Activated T-helper 1 cell treated with anti-CD3 and anti-CD28 coated beads, Interleukin-12 subunit alpha, Interleukin-12 subunit beta, Interleukin-2, Interleukin-4 antibody, amounts not matched to agents 30 ng/mL and 10 ng/mL and 1 ng/mL, durations not matched to agents 14 hours and 24 hours and 36 hours (primary cell): ENCODE data around the gene XAGE1B. TPM values are rescaled to one million over a fixed set of nuclear protein-coding genes. Genes with fewer than 3 reads are reported as not detected.
"Not testable (repeated sequence)": the region's sequence is repeated elsewhere in the genome, so short reads cannot be mapped to it uniquely, and the experiment has no call there.

ENCODE experiments used
- DNase-seq: peaks from one replicate; pipeline ENCODE4 v3.0.0; 2021; ENCODE audit warnings: low spot score
- H3K27ac Mint-ChIP-seq: one replicate; pipeline ENCODE4 v1.8.0; 2021; ENCODE audit warnings: mild to moderate bottlenecking, mixed read lengths
- H3K27me3 Mint-ChIP-seq: one replicate; pipeline ENCODE4 v1.8.0; 2022; ENCODE audit warnings: mild to moderate bottlenecking, moderate library complexity, mixed read lengths; ENCODE audit not compliant: insufficient read depth
- H3K36me3 Mint-ChIP-seq: one replicate; pipeline ENCODE4 v1.8.0; 2021; ENCODE audit warnings: low read depth, mixed read lengths
- H3K4me1 Mint-ChIP-seq: one replicate; pipeline ENCODE4 v1.8.0; 2021; ENCODE audit warnings: low read depth, mixed read lengths
- H3K4me3 Mint-ChIP-seq: one replicate; pipeline ENCODE4 v1.8.0; 2021; ENCODE audit warnings: mild to moderate bottlenecking, moderate library complexity, mixed read lengths
- H3K9me3 Mint-ChIP-seq: one replicate; pipeline ENCODE4 v1.8.0; 2021; ENCODE audit warnings: mixed read lengths
- intact Hi-C: fragments of 100-400 bp; cut with micrococcal nuclease; formaldehyde crosslinking; loops from one replicate; pipeline ENCODE4 v1.15.1; 2024
- total RNA-seq: library from RNA; stranded (reverse); gene quantifications from 2 replicates; pipeline ENCODE4 v1.2.3, GENCODE V29; 2022

Gene XAGE1B
- total RNA-seq, 1 donor from 2014 or later, result not detected

DNA sequence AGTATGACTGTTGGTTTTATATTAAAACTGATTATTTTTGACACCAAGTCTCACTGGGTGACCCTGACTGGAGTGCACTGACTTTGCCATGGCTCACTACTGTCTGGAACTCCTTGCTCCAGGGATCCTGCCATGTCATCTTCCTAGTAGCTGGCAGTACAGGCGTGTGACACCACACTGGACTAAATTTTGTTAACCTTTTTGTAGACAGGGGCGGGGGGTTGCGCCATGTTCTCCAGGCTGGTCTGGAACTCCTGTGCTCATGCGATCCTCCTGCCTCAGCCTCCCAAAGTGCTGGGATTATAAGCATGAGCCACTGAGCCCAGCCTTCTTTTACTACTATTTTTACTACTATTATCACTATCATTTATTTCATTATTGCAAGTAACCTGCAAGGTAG, 12.3 kb downstream of the XAGE1B start:
- no peaks in the 10 kb centered on the region for H3K9me3 Mint-ChIP-seq
- H3K4me1 Mint-ChIP-seq, result no peaks in the 10 kb centered on the region
- H3K27ac Mint-ChIP-seq, result no peak overlapping the region
- H3K36me3 Mint-ChIP-seq, result no peaks in the 10 kb centered on the region
- H3K27me3 Mint-ChIP-seq, result no peaks in the 10 kb centered on the region
- intact Hi-C loops, result no loop called here
- no peak for DNase-seq
- no peak overlapping the region for H3K4me3 Mint-ChIP-seq

DNA sequence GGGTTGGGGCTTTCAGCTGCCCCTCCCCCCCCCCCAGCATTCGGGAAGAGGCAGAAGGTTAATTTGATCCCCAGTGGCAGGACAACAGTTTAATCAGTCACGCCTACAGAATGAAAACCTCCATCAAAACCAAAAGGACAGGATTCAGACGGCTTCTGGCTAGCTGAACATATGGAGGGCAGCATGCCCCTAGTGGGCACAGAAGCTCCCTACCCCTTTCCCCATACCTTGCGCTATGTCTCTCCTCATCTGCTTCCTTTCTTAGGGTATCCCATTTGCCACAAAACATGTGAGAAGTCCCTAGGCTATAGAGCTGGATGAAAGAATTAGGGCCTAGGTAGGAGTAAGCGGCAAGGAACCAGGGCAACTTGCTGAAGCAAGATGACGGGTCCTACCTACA, 15.5 kb downstream of the XAGE1B start:
- H3K27me3 Mint-ChIP-seq, intact Hi-C loops, H3K9me3 Mint-ChIP-seq, H3K4me3 Mint-ChIP-seq, DNase-seq, H3K36me3 Mint-ChIP-seq, H3K4me1 Mint-ChIP-seq, H3K27ac Mint-ChIP-seq: not testable (repeated sequence)

DNA sequence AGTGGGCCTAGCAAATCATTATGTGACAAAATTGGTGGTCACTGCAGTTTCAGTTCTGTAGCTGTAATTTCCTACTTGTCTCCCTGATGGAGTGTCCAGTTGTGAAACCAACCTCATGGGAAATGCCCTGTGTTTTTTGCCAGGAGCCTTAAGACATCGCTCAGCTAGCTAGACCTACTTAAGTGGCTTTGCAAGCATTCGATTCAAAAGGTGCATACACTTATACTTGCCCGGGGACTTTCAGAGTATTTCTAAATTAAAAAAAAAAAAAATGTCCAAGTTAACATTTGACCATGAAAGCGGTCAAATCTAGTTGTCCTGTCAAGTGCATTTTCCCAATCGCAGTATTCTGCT, 20.5 kb downstream of the XAGE1B start:
- H3K36me3 Mint-ChIP-seq, H3K4me3 Mint-ChIP-seq, H3K4me1 Mint-ChIP-seq, H3K27me3 Mint-ChIP-seq, H3K27ac Mint-ChIP-seq, H3K9me3 Mint-ChIP-seq, DNase-seq, intact Hi-C loops: not testable (repeated sequence)

DNA sequence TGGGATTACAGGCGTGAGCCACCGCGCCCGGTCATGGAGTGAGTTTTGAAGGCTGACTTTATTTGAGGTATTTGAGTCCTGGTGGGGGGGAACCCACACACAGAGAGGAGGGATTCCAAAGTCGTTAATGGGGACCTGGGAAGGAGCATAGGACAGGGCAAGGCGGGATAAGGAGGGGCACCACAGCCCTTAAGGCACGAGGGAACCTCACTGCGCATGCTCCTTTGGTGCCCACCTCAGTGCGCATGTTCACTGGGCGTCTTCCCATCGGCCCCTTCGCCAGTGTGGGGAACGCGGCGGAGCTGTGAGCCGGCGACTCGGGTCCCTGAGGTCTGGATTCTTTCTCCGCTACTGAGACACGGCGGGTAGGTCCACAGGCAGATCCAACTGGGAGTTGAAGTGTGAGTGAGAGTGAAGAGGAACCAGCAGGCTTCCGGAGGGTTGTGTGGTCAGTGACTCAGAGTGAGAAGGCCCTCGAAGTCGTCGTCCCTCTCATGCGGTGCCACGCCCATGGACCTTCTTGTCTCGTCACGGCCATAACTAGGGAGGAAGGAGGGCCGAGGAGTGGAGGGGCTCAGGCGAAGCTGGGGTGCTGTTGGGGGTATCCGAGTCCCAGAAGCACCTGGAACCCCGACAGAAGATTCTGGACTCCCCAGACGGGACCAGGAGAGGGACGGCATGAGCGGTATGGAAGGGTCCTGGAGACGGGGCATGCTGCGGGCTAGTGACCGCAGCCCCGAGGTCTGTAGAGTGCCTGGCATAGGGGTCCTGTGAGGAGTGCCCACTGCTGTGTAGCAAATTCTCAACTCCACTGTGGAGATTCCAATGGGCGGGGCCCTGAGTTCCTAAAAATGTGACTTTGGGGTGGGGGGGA, 21.1 kb downstream of the XAGE1B start, which contains the start of gene XAGE1A:
TSS of gene XAGE1A (plus strand) at position 264 of the 874 bp plus-strand sequence. CDS start 1,554 bp downstream, outside the sequence.
- H3K27ac Mint-ChIP-seq, H3K9me3 Mint-ChIP-seq, intact Hi-C loops, H3K36me3 Mint-ChIP-seq, H3K27me3 Mint-ChIP-seq, H3K4me1 Mint-ChIP-seq, H3K4me3 Mint-ChIP-seq, DNase-seq: not testable (repeated sequence)

DNA sequence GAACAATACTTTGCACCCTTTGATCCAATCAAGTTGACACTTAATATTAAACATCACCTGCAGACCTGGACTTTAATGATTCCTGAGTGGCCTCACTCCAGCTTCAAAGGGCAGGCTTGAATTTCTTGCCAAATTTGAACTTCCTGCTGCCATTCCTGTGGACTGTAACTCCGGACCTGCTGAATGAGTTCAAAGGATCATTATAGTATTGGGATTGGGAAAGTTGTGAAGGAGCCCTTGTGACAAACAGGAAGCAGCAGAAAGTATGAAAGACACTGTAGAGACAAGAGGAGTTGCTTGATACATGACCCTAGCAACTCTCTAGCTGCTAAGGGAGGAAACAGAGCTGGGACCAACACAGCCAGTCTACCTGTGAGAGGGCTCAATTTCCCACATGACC, 45.6 kb downstream of the XAGE1B start:
- H3K27ac Mint-ChIP-seq, DNase-seq, H3K4me3 Mint-ChIP-seq, H3K27me3 Mint-ChIP-seq, H3K9me3 Mint-ChIP-seq, H3K36me3 Mint-ChIP-seq, H3K4me1 Mint-ChIP-seq, intact Hi-C loops: not testable (repeated sequence)

Other genes starting within 250 kb of the XAGE1B start
- gene XAGE2, start 148.0 kb downstream of the XAGE1B start, total RNA-seq, result not detected in 2 replicates
- not detected in 2 replicates for gene XAGE1A, start 21.3 kb downstream of the XAGE1B start, total RNA-seq
- gene SSX7, start 137.8 kb upstream of the XAGE1B start, total RNA-seq, result not detected in 2 replicates
- not detected in 2 replicates for gene SSX2, start 190.1 kb upstream of the XAGE1B start, total RNA-seq
- gene SSX2B, start 234.2 kb upstream of the XAGE1B start, total RNA-seq, result not detected in 2 replicates